GM10847 (cell line): ENCODE measurements around the gene COX6B2.

ENCODE experiments used
- POLR2A ChIP-seq: IDR thresholded peaks from 2 replicates; pipeline ENCODE4 v1.6.1; 2011; ENCODE audit not compliant: insufficient read length; ENCODE audit errors: extremely low read depth

COX6B2 gene

GRCh38 chr19:55354698-55355212 is at the start of gene COX6B2:
COX6B2 (minus strand) TSS chr19:55354719; CDS start chr19:55354521, 198 bp downstream.
- TF ChIP-seq POLR2A, result no peak

- no peak for TF ChIP-seq POLR2A
Measured at GRCh38 chr19:55402509-55402908, 48.0 kb upstream of the COX6B2 start.

- TF ChIP-seq POLR2A, result no peak
Measured at GRCh38 chr19:55400281-55401087, 46.0 kb upstream of the COX6B2 start.

GRCh38 chr19:55398200-55398925 is 43.8 kb upstream of the COX6B2 start:
- TF ChIP-seq POLR2A, result no peak

GRCh38 chr19:55392820-55393761 is 38.6 kb upstream of the COX6B2 start:
- no peak for TF ChIP-seq POLR2A

- no peak for TF ChIP-seq POLR2A
Measured at GRCh38 chr19:55391702-55392615, 37.4 kb upstream of the COX6B2 start.

GRCh38 chr19:55391191-55391670 is 36.7 kb upstream of the COX6B2 start:
- no peak for TF ChIP-seq POLR2A

- no peak for TF ChIP-seq POLR2A
Measured at GRCh38 chr19:55390461-55390880, 36.0 kb upstream of the COX6B2 start.

- TF ChIP-seq POLR2A, result peak; percentile 16
Measured at GRCh38 chr19:55389386-55390317, 35.1 kb upstream of the COX6B2 start.

GRCh38 chr19:55387736-55388497 is 33.4 kb upstream of the COX6B2 start:
- TF ChIP-seq POLR2A, result no peak

GRCh38 chr19:55386493-55386971 is 32.0 kb upstream of the COX6B2 start:
- no peak for TF ChIP-seq POLR2A
